Hematopoietic multipotent progenitor cell treated with erythropoietin and hydrocortisone succinate and interleukin-3 and kit ligand, for 17 days (in vitro differentiated cells): ENCODE results near the gene CLCA2.

Source experiments
- DNase-seq: peaks from one replicate; pipeline ENCODE4 v3.0.0-alpha.2; 2015; ENCODE audit warnings: low spot score

CLCA2 gene

GRCh38 chr1:86423873-86424272, at the start of gene CLCA2:
TSS of gene CLCA2 (plus strand) at chr1:86424171. CDS start at chr1:86424248, 77 bp downstream.
- no peak for DNase-seq

- DNase-seq, result no peak
Measured at GRCh38 chr1:86375688-86376087, 48.3 kb upstream of the CLCA2 start.

GRCh38 chr1:86377341-86377740, 46.6 kb upstream of the CLCA2 start:
- DNase-seq, result no peak

GRCh38 chr1:86378813-86379212, 45.2 kb upstream of the CLCA2 start:
- DNase-seq, result no peak

- DNase-seq, result peak; percentile 68
Measured at GRCh38 chr1:86380257-86380861, 43.6 kb upstream of the CLCA2 start.

GRCh38 chr1:86381223-86381622, 42.7 kb upstream of the CLCA2 start:
- DNase-seq, result no peak

- DNase-seq, result no peak
Measured at GRCh38 chr1:86382878-86383277, 41.1 kb upstream of the CLCA2 start.

GRCh38 chr1:86387916-86388627, 35.9 kb upstream of the CLCA2 start:
- DNase-seq, result no peak

GRCh38 chr1:86388777-86389176, 35.2 kb upstream of the CLCA2 start:
- DNase-seq, result no peak

- no peak for DNase-seq
Measured at GRCh38 chr1:86389307-86389706, 34.7 kb upstream of the CLCA2 start.

- DNase-seq, result no peak
Measured at GRCh38 chr1:86394416-86394815, 29.6 kb upstream of the CLCA2 start.

- peak; percentile 66 for DNase-seq
Measured at GRCh38 chr1:86395751-86396497, 28.0 kb upstream of the CLCA2 start, which contains the start of gene ODF2L. TSS of gene ODF2L (minus strand) at chr1:86396323. CDS start at chr1:86387027, 9,296 bp downstream.

- DNase-seq, result no peak
Measured at GRCh38 chr1:86396498-86396890, 27.5 kb upstream of the CLCA2 start.

- no peak for DNase-seq
Measured at GRCh38 chr1:86409416-86410021, 14.5 kb upstream of the CLCA2 start.

GRCh38 chr1:86410879-86411278, 13.1 kb upstream of the CLCA2 start:
- DNase-seq, result no peak

- no peak for DNase-seq
Measured at GRCh38 chr1:86416343-86416742, 7.6 kb upstream of the CLCA2 start.

GRCh38 chr1:86419277-86419903, 4.6 kb upstream of the CLCA2 start:
- DNase-seq, result no peak

- no peak for DNase-seq
Measured at GRCh38 chr1:86421601-86422280, 2.2 kb upstream of the CLCA2 start.

- DNase-seq, result no peak
Measured at GRCh38 chr1:86423473-86423872, 498 bp upstream of the CLCA2 start.

- DNase-seq, result no peak
Measured at GRCh38 chr1:86429122-86429725, 5.3 kb downstream of the CLCA2 start.

GRCh38 chr1:86429835-86430234, 5.9 kb downstream of the CLCA2 start:
- DNase-seq, result no peak
